ENCODE data around the gene ABCA12. TPM values are rescaled to one million over a fixed set of nuclear protein-coding genes. Genes with fewer than 3 reads are reported as not detected.

Gene ABCA12
- total and polyA plus RNA-seq, 2 of the 8 experiments (the other 6 are each of a cell fraction or from before 2014, with no cell fraction given), result not detected

DNA sequence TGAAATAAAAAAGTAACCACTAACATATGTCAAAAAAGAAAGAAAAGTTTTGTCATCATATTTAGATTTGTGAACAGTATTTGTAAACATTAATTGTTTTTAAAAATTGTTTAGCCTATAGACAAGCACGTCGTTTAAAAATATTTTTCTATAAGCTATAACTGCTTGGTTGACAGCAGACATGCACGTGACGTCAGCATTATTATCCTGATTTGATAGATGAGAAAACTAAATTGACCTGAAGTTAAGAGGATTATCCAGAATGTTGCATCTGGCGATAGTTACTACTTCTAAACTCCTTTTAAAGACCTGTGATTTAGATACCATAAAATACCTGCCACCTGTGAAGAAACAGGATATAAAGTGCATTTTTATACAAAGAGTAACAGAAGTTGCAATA, 172.0 kb downstream of the ABCA12 start:
- H3K4me1 ChIP-seq (replicated peaks in 1 of 4; ENCODE audit: control insufficient read depth in 3 of 4, insufficient read depth in 4 of 4, low read length in 3 of 4), result no peaks in the 10 kb centered on the region
- ChIA-PET POLR2A (ENCODE audit: partially characterized antibody) (no interaction called here), CTCF (ENCODE audit: partially characterized antibody) (interaction anchor here (0.6 kb wide), 1 partner anchor 860 kb away, joined by 3 read pairs; no protein-coding TSS in a partner anchor)
- no peak overlapping the region for H3K4me2 ChIP-seq (ENCODE audit: insufficient read depth in 1 of 2, low read depth in 2 of 2, low read length in 2 of 2)
- no peak overlapping the region for H4K8ac ChIP-seq (ENCODE audit: extremely low read depth, insufficient read depth, low read length)
- no peaks in the 10 kb centered on the region for H3K79me1 ChIP-seq (ENCODE audit: low read depth, low read length)
- H3K79me2 ChIP-seq (ENCODE audit: control insufficient read depth in 1 of 2, insufficient read depth in 2 of 2, low read length in 2 of 2), result no peaks in the 10 kb centered on the region
- H3K4me3 ChIP-seq (ENCODE audit: extremely low read depth in 1 of 4, insufficient read depth in 2 of 4, low read depth in 3 of 4, low read length in 4 of 4), result no peak overlapping the region
- no peak overlapping the region for H2BK5ac ChIP-seq (ENCODE audit: low read depth, low read length)
- no peak overlapping the region for H3K56ac ChIP-seq (replicated peaks; ENCODE audit: insufficient read length, low read depth, low read length)
- H3K4ac ChIP-seq (replicated peaks; ENCODE audit: insufficient read length, low read depth, low read length), result no peak overlapping the region
- H3K36me3 ChIP-seq (ENCODE audit: control insufficient read depth in 2 of 4, insufficient read depth in 4 of 4, low read length in 3 of 4), result no peaks in the 10 kb centered on the region
- H3K23ac ChIP-seq (ENCODE audit: insufficient read length), result no peak overlapping the region
- H3K27ac ChIP-seq (ENCODE audit: low read depth, low read length), result no peak overlapping the region
- no peak overlapping the region for H2AFZ ChIP-seq (ENCODE audit: low read length)
- H2BK20ac ChIP-seq (ENCODE audit: low read length), result no peak overlapping the region
- no peak overlapping the region for H4K5ac ChIP-seq (ENCODE audit: insufficient read length, low read depth, low read length)
- no peaks in the 10 kb centered on the region for H3K9me3 ChIP-seq (ENCODE audit: insufficient read depth in 2 of 2, low read depth in 1 of 2, low read length in 1 of 2)
- H3K27me3 ChIP-seq (replicated peaks in 1 of 4; ENCODE audit: control insufficient read depth in 3 of 4, extremely low read depth in 1 of 4, insufficient read depth in 3 of 4, low read length in 3 of 4), result no peaks in the 10 kb centered on the region
- no peak for TF ChIP-seq CREB1 (IDR thresholded peaks at IDR 0.05)
- no peak for TF ChIP-seq CHD1 (IDR thresholded peaks at IDR 0.05; ENCODE audit: low read depth, low read length)
- TF ChIP-seq SRF (IDR thresholded peaks at IDR 0.05; ENCODE audit: low read depth, low read length), result no peak
- no peak for TF ChIP-seq SUZ12 (IDR thresholded peaks at IDR 0.05; ENCODE audit: low read length)
- no peak for TF ChIP-seq FOSL1 (IDR thresholded peaks at IDR 0.05; ENCODE audit: insufficient read depth, low read depth, low read length)
- no peak for TF ChIP-seq RNF2 (IDR thresholded peaks at IDR 0.05; ENCODE audit: borderline replicate concordance, low read depth, low read length, missing control alignments, poor library complexity, severe bottlenecking)
- no peak for TF ChIP-seq CTCF (IDR thresholded peaks at IDR 0.05; ENCODE audit: control extremely low read depth in 1 of 3, insufficient read depth in 1 of 3, low read depth in 1 of 3, low read length in 3 of 3)
- no peak for TF ChIP-seq RBBP5 (IDR thresholded peaks at IDR 0.05; ENCODE audit: borderline replicate concordance, low read depth, low read length)
- TF ChIP-seq E2F6 (IDR thresholded peaks at IDR 0.05), result no peak
- TF ChIP-seq RXRA (IDR thresholded peaks at IDR 0.05; ENCODE audit: insufficient read depth, low read depth, low read length), result no peak
- no peak overlapping the region for H4K91ac ChIP-seq (replicated peaks; ENCODE audit: insufficient read length, low read length)
- no peaks in the 10 kb centered on the region for H3K23me2 ChIP-seq (ENCODE audit: low read depth, low read length)
- no peak overlapping the region for H3K18ac ChIP-seq (ENCODE audit: extremely low read depth, low read length)
- no peak overlapping the region for H3K14ac ChIP-seq (ENCODE audit: insufficient read length)
- no peaks in the 10 kb centered on the region for H4K20me1 ChIP-seq (replicated peaks in 1 of 2; ENCODE audit: control insufficient read depth in 1 of 2, insufficient read depth in 2 of 2, low read length in 2 of 2)
- no peak overlapping the region for H2AK5ac ChIP-seq (ENCODE audit: low read depth, low read length)
- FAIRE-seq (no peak), DNase-seq (ENCODE audit: low read depth in 1 of 2, low spot score in 2 of 2) (no peak)
- no peak overlapping the region for H2BK12ac ChIP-seq (ENCODE audit: low read depth, low read length)
- H2BK120ac ChIP-seq (replicated peaks; ENCODE audit: low read depth, low read length), result no peak overlapping the region
- WGBS, 2 experiments (ENCODE audit: extremely low coverage in 1 of 2, insufficient coverage in 1 of 2, insufficient read length in 1 of 2, insufficient replicate concordance in 2 of 2, low coverage in 1 of 2, low lambda C conversion rate in 2 of 2, missing lambda C conversion rate in 1 of 2), result 93% methylated on average over 5 of the region's 5 CpGs; no CpG with 5 or more reads in 1 of the 2 experiments
- H2BK15ac ChIP-seq (ENCODE audit: low read length), result no peak overlapping the region
- H3K9ac ChIP-seq (replicated peaks in 1 of 4; ENCODE audit: extremely low read depth in 1 of 4, low read depth in 3 of 4, low read length in 3 of 4), result no peak overlapping the region
